A673 (cell line): ENCODE results near the gene ACSF2.

Experiments used
- EZH2 ChIP-seq: fragments of 200-600 bp; sonication (generic); IDR thresholded peaks from 2 replicates; pipeline ENCODE4 v1.6.1; 2017; ENCODE audit warnings: borderline replicate concordance, low read depth, mild to moderate bottlenecking, mixed read lengths, antibody characterized with exemption, low read length; ENCODE audit not compliant: poor library complexity, severe bottlenecking
- TF ChIP-seq, protein P1 (sequence below): fragments of 300-800, 200-600 bp; sonication (generic); conservative IDR thresholded peaks from 2 replicates; pipeline ENCODE4 v1.5.1; 2017; ENCODE audit warnings: low read depth, mild to moderate bottlenecking, antibody characterized with exemption, low read length, moderate library complexity, mixed read lengths

GRCh38 chr17:50522766-50523165, 96.7 kb downstream of the ACSF2 start:
- TF ChIP-seq EZH2 = no peak
- TF ChIP-seq, protein P1, sequence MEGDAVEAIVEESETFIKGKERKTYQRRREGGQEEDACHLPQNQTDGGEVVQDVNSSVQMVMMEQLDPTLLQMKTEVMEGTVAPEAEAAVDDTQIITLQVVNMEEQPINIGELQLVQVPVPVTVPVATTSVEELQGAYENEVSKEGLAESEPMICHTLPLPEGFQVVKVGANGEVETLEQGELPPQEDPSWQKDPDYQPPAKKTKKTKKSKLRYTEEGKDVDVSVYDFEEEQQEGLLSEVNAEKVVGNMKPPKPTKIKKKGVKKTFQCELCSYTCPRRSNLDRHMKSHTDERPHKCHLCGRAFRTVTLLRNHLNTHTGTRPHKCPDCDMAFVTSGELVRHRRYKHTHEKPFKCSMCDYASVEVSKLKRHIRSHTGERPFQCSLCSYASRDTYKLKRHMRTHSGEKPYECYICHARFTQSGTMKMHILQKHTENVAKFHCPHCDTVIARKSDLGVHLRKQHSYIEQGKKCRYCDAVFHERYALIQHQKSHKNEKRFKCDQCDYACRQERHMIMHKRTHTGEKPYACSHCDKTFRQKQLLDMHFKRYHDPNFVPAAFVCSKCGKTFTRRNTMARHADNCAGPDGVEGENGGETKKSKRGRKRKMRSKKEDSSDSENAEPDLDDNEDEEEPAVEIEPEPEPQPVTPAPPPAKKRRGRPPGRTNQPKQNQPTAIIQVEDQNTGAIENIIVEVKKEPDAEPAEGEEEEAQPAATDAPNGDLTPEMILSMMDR = no peak
